GM19240 (cell line): ENCODE data around the gene AFDN.

Source experiments
- DNase-seq: peaks from one replicate; pipeline ENCODE4 v3.0.0; 2011; ENCODE audit warnings: low spot score; ENCODE audit not compliant: insufficient read length

Gene AFDN

GRCh38 chr6:168016721-168017525 is 190.2 kb downstream of the AFDN start:
- DNase-seq: no peak

GRCh38 chr6:168017629-168018028 is 190.9 kb downstream of the AFDN start:
- DNase-seq: no peak

- DNase-seq: no peak
These were observed 192.0 kb downstream of the AFDN start for GRCh38 chr6:168018664-168019063.

- no peak for DNase-seq
These were observed 193.5 kb downstream of the AFDN start for GRCh38 chr6:168020242-168020641.

GRCh38 chr6:168021581-168021980 is 194.9 kb downstream of the AFDN start:
- DNase-seq: no peak
